Kidney (tissue), 14 donors: ENCODE data around the gene HENMT1. TPM values are rescaled to one million over a fixed set of nuclear protein-coding genes. Genes with fewer than 3 reads are reported as not detected.

ENCODE experiments used
- DNase-seq, 5 donors: peaks; one replicate each; pipeline ENCODE4 v3.0.0-alpha.2; 2013 to 2020
- FAIRE-seq: peaks from 2 replicates; lab custom pipeline; 2012; peaks lifted over from hg19 to GRCh38; lab: Jason Lieb, UNC
- H3K27ac ChIP-seq, 2 donors: one replicate each; pipeline ENCODE4 v1.7.0; 2013; ENCODE audit warnings: low read depth in 2 of 2, low read length in 2 of 2, inconsistent platforms in 1 of 2
- H3K27me3 ChIP-seq: one replicate; pipeline ENCODE4 v1.7.1; 2013; ENCODE audit warnings: low read length, inconsistent platforms; ENCODE audit not compliant: control insufficient read depth, insufficient read depth
- H3K36me3 ChIP-seq, 3 donors: one replicate each; pipeline versions ENCODE4 v1.7.0 to v1.7.1; 2013; ENCODE audit warnings: low read length in 3 of 3, control low read depth in 1 of 3, inconsistent platforms in 1 of 3; ENCODE audit not compliant: insufficient read depth in 3 of 3, control insufficient read depth in 2 of 3
- H3K4me1 ChIP-seq, 3 donors: one replicate each; pipeline versions ENCODE4 v1.7.0 to v1.7.1; 2013; ENCODE audit warnings: low read length in 3 of 3, inconsistent platforms in 1 of 3, low read depth in 1 of 3; ENCODE audit not compliant: control insufficient read depth in 2 of 3, insufficient read depth in 2 of 3
- H3K4me3 ChIP-seq, 3 donors: one replicate each; pipeline versions ENCODE4 v1.7.0 to v1.8.1; 2013; ENCODE audit warnings: low read length in 3 of 3, control low read depth in 1 of 3, inconsistent platforms in 1 of 3
- H3K9ac ChIP-seq, 3 donors: one replicate each; pipeline versions ENCODE4 v1.7.0 to v1.7.1; 2013; ENCODE audit warnings: low read length in 3 of 3, control low read depth in 1 of 3, inconsistent platforms in 1 of 3
- H3K9me3 ChIP-seq, 3 donors: one replicate each; pipeline versions ENCODE4 v1.7.0 to v1.7.1; 2013; ENCODE audit warnings: low read length in 3 of 3, control low read depth in 1 of 3, inconsistent platforms in 1 of 3; ENCODE audit not compliant: control insufficient read depth in 2 of 3, insufficient read depth in 1 of 3
- CTCF ChIP-seq: IDR thresholded peaks from 3 replicates; pipeline ENCODE4 v1.5.1; 2012; ENCODE audit warnings: mild to moderate bottlenecking, moderate library complexity, borderline replicate concordance; ENCODE audit not compliant: insufficient read depth; ENCODE audit errors: extremely low read depth
- intact Hi-C: fragments of 100-400 bp; cut with DNase I; formaldehyde crosslinking; loops from one replicate; pipeline ENCODE4 v1.11.1; 2022
- polyA plus RNA-seq: library from polyadenylated mRNA; stranded (reverse); fragments of 350-450 nt; fragmentation: Illumina TruSeq; extraction: RNeasy Lipid Tissue Mini Kit (QIAGEN cat#74804); gene quantifications from one replicate; pipeline ENCODE4 v1.2.3, GENCODE V29; 2014; ENCODE audit warnings: low read depth, low replicate concordance; ENCODE audit not compliant: insufficient read depth
- total RNA-seq: library from RNA; stranded (reverse); fragmentation: NEBNext Ultra II Directional; extraction: Animal tissue kit (Norgen Biotek cat#: 25700); gene quantifications from one replicate; pipeline ENCODE4 v1.2.1, GENCODE V29; 2021
- donor health status: control.
- donor health status: control.
- donor health status: control.
- donor health status: control.
- donor health status: control.
- donor health status: DM: yes; HTN: yes; CAD: no.
- donor health status: Normal renal cell carcinoma (clear cell type).

The HENMT1 gene
- total and polyA plus RNA-seq, 2 donors from 2014 or later = 3.1 to 5.2 TPM

- Histone ChIP-seq H3K9me3 (no peaks in the 10 kb centered on the region), H3K4me1 (peaks cover 0 to 10% (median 0%) of the 10 kb centered on the region in 3 donors), H3K27ac (peak within 1 kb of the TSS; percentile 99), H3K9ac (peak within 1 kb of the TSS; percentile 80 to 93 (median 88)), H3K27me3 (no peaks in the 10 kb centered on the region), H3K36me3 (peaks cover 3 to 12% (median 3%) of the 10 kb centered on the region in 3 donors), H3K4me3 (peak within 1 kb of the TSS; percentile 90 to 97 (median 91))
- TF ChIP-seq CTCF = no peak
- intact Hi-C loops = no loop called here
- peak; percentile 95 to 98 (median 97) for DNase-seq
- FAIRE-seq = peak; percentile 19
These were observed 31.2 kb upstream of the HENMT1 start, which contains the start of gene PRPF38B for GRCh38 chr1:108691942-108692723. TSS of gene PRPF38B (plus strand) at chr1:108692310. CDS start at chr1:108692592, 282 bp downstream.

- Histone ChIP-seq H3K27me3 (no peaks in the 10 kb centered on the region), H3K9me3 (no peaks in the 10 kb centered on the region), H3K4me1 (peaks cover 0 to 10% (median 0%) of the 10 kb centered on the region in 3 donors), H3K4me3 (peak overlapping the region; percentile 90 to 97 (median 91)), H3K9ac (peak overlapping the region; percentile 35 to 93 (median 88)), H3K27ac (peak overlapping the region; percentile 99), H3K36me3 (peaks cover 0 to 5% (median 0%) of the 10 kb centered on the region in 3 donors)
- FAIRE-seq (no peak), DNase-seq (peak in 1 of 5 donors; percentile 68)
- intact Hi-C loops = no loop called here
- TF ChIP-seq CTCF = no peak
These were observed 30.4 kb upstream of the HENMT1 start for GRCh38 chr1:108691128-108691941.

GRCh38 chr1:108686614-108687313 lies 25.9 kb upstream of the HENMT1 start:
- no peak overlapping the region for H3K4me3 ChIP-seq
- no peaks in the 10 kb centered on the region for H3K27me3 ChIP-seq
- no peak for FAIRE-seq
- DNase-seq = peak in 2 of 5 donors; percentile 17 to 53
- H3K9me3 ChIP-seq = no peaks in the 10 kb centered on the region
- H3K4me1 ChIP-seq = peaks cover 0 to 10% (median 0%) of the 10 kb centered on the region in 3 donors
- no peak for TF ChIP-seq CTCF
- intact Hi-C loops = no loop called here
- H3K27ac ChIP-seq = no peak overlapping the region
- H3K9ac ChIP-seq = no peak overlapping the region
- H3K36me3 ChIP-seq = no peaks in the 10 kb centered on the region
